ENCODE results near the gene TRAF5.

The TRAF5 gene

GRCh38 chr1:211328084-211328694 is 1.6 kb downstream of the TRAF5 start:
- no peak for TF ChIP-seq CTCF (IDR thresholded peaks at IDR 0.05; ENCODE audit: low read length, missing control alignments)
- peak overlapping the region; percentile 77 for H3K4me3 ChIP-seq (replicated peaks; ENCODE audit: low read depth, low read length)

GRCh38 chr1:211328866-211329475 is 2.3 kb downstream of the TRAF5 start:
- DNase-seq (ENCODE audit: low read depth): no peak
- TF ChIP-seq CTCF (IDR thresholded peaks at IDR 0.05; ENCODE audit: low read length, missing control alignments): no peak
- no peak overlapping the region for H3K4me3 ChIP-seq (replicated peaks; ENCODE audit: low read depth, low read length)

More at GRCh38 chr1:211328084-211328694, 1.6 kb downstream of the TRAF5 start:
- DNase-seq (ENCODE audit: low read depth): no peak

- H3K4me3 ChIP-seq (replicated peaks; ENCODE audit: low read depth, low read length): no peak overlapping the region
- TF ChIP-seq CTCF (IDR thresholded peaks at IDR 0.05; ENCODE audit: low read length, missing control alignments): no peak
- DNase-seq (ENCODE audit: low read depth): no peak
Observed at GRCh38 chr1:211329764-211330201, 3.1 kb downstream of the TRAF5 start.

GRCh38 chr1:211330282-211330936 is 3.8 kb downstream of the TRAF5 start:
- no peak overlapping the region for H3K4me3 ChIP-seq (replicated peaks; ENCODE audit: low read depth, low read length)
- no peak for DNase-seq (ENCODE audit: low read depth)
- no peak for TF ChIP-seq CTCF (IDR thresholded peaks at IDR 0.05; ENCODE audit: low read length, missing control alignments)

GRCh38 chr1:211331011-211331709 is 4.5 kb downstream of the TRAF5 start:
- no peak overlapping the region for H3K4me3 ChIP-seq (replicated peaks; ENCODE audit: low read depth, low read length)
- no peak for DNase-seq (ENCODE audit: low read depth)
- no peak for TF ChIP-seq CTCF (IDR thresholded peaks at IDR 0.05; ENCODE audit: low read length, missing control alignments)

DNA sequence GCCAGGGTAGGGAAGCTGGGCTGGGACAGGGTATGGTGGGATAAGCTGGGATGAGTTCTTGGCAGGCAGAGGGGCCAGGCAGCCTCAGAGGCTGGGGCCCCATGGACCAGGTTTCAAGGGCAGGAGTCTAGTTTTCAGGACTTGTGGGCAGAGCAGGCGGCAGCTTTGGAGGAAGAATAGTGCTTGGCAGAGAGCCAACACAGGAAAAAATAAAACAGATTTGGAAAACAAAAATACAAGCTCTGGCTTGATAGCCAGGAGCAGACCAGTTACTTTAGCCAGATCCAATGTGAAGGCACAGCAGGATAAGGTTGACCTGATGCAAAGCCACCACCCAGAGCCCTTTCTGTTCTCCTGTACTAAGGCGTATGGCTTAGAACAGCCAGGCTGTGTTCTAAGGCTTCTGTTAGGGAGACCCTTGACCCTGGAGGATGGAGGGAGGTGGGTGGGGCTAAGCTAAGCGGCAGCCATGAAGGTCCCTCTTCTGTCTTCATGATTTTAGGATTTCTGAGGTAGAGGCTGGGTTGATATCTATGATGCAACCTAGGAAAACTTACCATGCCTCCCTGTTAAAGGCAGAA is 5.5 kb downstream of the TRAF5 start:
- DNase-seq (ENCODE audit: low read depth): no peak
- H3K4me3 ChIP-seq (replicated peaks; ENCODE audit: low read depth, low read length): no peak overlapping the region
- TF ChIP-seq CTCF (IDR thresholded peaks at IDR 0.05; ENCODE audit: low read length, missing control alignments): no peak
